D721Med (cell line): ENCODE results near the gene PDGFB.

Experiments
- DNase-seq: peaks from one replicate; pipeline ENCODE4 v3.0.0; 2011; ENCODE audit warnings: low spot score; ENCODE audit not compliant: insufficient read length
- FAIRE-seq: peaks from 2 replicates; lab custom pipeline; 2011; peaks lifted over from hg19 to GRCh38; lab: Jason Lieb, UNC
- TF ChIP-seq, protein P1 (sequence below): IDR thresholded peaks from 2 replicates; pipeline ENCODE4 v1.5.1; 2012; ENCODE audit warnings: mild to moderate bottlenecking, control low read depth; ENCODE audit not compliant: insufficient read depth; ENCODE audit errors: missing control alignments

The PDGFB gene

DNA sequence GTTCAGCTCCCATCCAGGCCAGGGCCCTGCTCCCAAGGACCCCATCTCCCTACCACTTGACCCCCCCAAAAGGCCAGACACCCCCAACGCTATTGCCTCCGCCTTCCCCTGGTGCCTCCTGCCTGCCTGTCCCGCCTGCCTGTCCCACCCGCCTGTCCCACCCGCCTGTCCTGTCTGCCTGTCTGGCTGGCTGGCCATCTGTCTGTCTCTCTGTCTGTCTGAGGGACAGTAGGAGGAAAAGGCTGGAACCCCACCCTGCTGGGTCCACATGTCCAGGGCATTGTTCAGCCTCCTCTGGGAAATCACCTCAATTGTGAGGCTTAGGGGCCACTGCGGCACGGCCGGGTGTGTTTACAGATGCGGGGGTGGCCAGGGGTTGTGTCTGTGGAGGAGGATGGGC lies 67.0 kb downstream of the PDGFB start:
- DNase-seq (no peak), FAIRE-seq (no peak)
- TF ChIP-seq, protein P1, sequence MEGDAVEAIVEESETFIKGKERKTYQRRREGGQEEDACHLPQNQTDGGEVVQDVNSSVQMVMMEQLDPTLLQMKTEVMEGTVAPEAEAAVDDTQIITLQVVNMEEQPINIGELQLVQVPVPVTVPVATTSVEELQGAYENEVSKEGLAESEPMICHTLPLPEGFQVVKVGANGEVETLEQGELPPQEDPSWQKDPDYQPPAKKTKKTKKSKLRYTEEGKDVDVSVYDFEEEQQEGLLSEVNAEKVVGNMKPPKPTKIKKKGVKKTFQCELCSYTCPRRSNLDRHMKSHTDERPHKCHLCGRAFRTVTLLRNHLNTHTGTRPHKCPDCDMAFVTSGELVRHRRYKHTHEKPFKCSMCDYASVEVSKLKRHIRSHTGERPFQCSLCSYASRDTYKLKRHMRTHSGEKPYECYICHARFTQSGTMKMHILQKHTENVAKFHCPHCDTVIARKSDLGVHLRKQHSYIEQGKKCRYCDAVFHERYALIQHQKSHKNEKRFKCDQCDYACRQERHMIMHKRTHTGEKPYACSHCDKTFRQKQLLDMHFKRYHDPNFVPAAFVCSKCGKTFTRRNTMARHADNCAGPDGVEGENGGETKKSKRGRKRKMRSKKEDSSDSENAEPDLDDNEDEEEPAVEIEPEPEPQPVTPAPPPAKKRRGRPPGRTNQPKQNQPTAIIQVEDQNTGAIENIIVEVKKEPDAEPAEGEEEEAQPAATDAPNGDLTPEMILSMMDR: no peak

DNA sequence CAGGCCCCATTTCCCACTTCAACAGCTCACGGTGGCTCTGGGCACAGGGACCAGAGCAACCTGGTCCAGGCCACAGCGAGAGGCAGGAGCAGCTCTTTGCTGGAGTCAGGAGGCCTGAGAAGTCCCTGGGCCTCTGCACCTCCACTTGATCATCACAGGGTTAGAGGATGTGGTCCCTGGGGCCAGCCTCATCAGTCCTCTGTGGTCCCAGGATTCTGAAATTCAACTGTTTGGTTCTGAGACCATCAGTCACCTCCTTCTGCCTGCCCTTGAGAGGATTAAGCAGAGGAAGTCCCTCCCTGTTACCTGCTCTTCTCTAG lies 67.4 kb downstream of the PDGFB start:
- no peak for DNase-seq
- TF ChIP-seq, protein P1: no peak
- no peak for FAIRE-seq

DNA sequence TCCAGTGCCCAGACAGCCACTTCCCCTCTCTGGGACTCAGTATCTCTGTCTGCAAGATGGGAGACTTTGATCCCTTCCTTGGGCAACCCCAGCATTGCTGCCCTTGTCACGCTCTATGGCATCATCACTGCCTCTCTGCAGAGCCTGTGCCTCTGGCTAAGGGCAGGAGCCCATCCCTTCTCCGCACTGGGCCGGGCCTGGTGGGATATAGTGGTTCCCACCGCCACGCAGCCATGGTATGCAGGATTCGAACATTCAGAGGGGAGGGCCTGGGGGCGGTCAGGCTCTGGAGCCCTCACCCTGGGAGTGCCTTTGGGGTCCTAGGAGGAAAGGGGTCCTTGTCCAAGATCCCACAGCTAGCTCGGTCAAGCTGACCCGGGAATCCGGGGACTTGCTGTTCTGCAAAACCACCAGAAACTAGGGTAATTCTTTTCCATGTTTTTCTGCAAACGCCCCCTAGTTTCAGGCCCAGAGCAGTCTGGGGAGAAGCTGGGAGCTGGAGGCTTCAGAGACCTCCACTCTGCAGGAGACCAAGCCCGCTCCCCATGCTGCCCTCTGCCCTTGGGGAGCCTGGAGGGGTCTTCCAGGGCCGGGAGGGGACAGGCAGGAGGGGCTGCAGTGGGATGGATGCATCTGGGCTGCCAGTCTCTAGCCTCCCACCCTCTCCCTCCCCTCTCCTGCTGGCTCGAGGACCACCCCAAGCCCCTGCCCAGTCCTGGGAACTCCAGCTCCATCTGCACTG lies 67.9 kb downstream of the PDGFB start:
- DNase-seq: no peak
- FAIRE-seq: no peak

DNA sequence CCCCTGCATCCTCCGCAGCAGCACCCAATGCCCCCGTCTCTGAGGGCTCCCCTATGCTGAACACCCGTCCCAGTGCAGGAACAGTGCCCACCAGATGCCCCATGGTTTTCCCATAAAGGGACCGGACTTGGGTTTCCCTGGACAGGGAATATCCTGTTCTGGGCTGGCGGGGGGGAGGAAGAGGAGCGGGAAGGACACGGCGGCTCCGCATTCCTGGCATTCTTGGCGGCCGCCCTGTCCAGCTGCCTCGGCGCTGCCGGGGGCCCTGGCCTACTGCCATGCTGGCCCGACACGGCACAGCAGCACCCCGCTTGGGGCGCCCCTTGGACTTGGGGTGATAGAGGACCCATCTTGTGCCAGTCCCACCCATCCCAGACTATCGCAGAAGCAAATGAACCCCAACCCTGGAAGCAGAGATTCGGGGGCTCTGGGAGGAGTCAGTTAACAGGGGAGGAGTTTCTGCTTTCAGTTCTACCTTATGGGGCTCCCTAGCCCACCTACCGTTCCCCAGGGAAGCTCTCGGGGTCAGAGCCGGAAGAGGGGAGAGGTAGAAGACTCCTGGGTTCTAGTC lies 68.6 kb downstream of the PDGFB start:
- no peak for DNase-seq
- FAIRE-seq: no peak
- TF ChIP-seq, protein P1: no peak

More for the DNA sequence above, 67.9 kb downstream of the PDGFB start:
- TF ChIP-seq, protein P1: no peak

DNA sequence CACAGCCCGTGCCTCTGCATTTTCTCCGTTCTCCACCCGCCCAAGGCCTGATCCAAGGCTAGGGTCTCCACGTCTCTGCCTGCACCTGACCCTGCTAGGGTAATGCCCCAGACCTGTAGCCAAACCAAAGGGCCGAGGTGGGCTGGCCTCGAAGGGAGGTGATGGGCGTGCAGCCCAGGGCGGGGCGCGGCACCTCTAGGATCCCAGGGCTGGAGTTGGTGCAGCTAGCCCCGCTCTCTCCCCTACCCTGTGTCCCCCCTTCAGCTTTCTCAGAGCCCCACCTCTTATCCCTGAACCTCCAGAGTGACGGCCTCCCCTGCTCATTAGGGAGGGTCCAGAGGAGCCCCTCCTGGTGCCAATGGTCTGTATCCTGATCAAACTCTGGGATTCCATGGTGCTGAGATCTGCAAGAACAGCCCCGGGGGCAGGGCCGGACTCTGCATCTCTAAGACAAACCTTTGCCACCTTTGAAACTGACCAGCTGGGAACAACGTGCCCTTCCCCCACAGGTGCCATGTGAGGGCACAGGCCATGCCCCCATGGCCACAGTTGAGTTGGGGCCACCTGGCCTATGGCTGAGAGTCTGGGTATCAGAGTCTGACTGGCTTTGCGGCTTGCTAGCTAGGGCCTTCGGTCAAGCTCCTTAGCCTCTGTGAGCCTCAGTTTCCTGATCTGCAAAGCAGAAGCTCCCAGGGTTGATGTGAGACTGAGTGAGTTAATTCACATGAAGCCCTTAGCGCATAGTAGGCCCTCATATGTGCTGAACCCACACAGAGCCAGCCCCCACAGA lies 69.2 kb downstream of the PDGFB start:
- no peak for DNase-seq
- no peak for FAIRE-seq
- TF ChIP-seq, protein P1: no peak

DNA sequence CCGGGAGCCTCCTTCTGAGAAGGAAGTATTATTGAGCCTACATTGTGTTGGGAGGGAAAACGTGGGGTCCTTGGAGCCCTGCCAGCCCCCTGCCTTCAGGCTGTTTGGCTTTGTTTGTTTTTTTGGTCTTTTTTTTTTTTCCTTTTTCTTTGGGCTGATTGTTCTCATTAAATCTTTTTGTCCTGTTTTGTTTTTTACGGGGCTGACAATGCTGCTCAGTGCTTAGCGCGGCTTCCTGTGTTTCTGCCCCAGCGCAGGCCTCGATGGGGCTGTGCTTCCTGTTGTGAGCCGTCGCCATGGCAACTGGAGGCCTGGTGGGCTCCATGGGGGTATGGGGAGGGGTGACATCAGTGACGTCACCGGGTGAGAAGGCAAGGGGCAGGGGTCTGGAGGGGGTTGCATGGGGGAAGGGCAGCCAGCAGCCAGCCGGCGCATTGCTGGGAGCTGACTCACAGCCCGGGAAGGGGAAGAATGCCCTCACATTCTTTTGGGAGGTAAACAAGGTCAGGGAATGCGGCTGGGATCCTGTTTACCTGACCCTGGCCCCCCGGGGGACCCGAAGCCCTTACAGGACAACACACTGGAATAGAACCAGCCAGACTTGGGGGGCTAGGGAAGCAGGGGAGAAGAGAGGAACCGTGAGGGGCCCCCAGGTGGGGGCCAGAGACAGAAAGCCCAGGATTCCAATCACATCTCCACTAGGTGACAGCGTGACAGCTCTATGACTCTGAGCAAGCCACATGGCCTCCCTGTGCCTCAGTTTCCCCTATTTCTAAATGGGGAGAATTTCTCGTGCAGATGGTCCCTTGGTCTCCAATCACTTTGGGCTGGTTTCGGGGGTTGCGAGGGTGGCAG lies 70.1 kb downstream of the PDGFB start:
- TF ChIP-seq, protein P1: no peak
- no peak for FAIRE-seq
- DNase-seq: no peak
